ENCODE measurements around the gene TSPAN2.

TSPAN2 gene

GRCh38 chr1:115089420-115090185 is at the start of gene TSPAN2:
TSPAN2 (minus strand) TSS chr1:115089503; CDS start chr1:115089432, 71 bp downstream.
- peak; percentile 54 for DNase-seq

- peak; percentile 46 for DNase-seq
Observed at GRCh38 chr1:115138973-115139372, 49.7 kb upstream of the TSPAN2 start.

- no peak for DNase-seq
Observed at GRCh38 chr1:115138271-115138670, 49.0 kb upstream of the TSPAN2 start.

- no peak for DNase-seq
Observed at GRCh38 chr1:115137191-115137590, 47.9 kb upstream of the TSPAN2 start.

GRCh38 chr1:115136706-115137105 is 47.4 kb upstream of the TSPAN2 start:
- DNase-seq, result no peak

GRCh38 chr1:115136106-115136505 is 46.8 kb upstream of the TSPAN2 start:
- no peak for DNase-seq

- no peak for DNase-seq
Observed at GRCh38 chr1:115135681-115136080, 46.4 kb upstream of the TSPAN2 start.

- no peak for DNase-seq
Observed at GRCh38 chr1:115134850-115135480, 45.7 kb upstream of the TSPAN2 start.

GRCh38 chr1:115134231-115134630 is 44.9 kb upstream of the TSPAN2 start:
- DNase-seq, result no peak

GRCh38 chr1:115133440-115133839 is 44.1 kb upstream of the TSPAN2 start:
- DNase-seq, result no peak

- DNase-seq, result no peak
Observed at GRCh38 chr1:115130786-115131185, 41.5 kb upstream of the TSPAN2 start.

GRCh38 chr1:115129071-115129640 is 39.9 kb upstream of the TSPAN2 start:
- DNase-seq, result no peak

GRCh38 chr1:115127539-115127938 is 38.2 kb upstream of the TSPAN2 start:
- DNase-seq, result no peak

GRCh38 chr1:115126516-115126915 is 37.2 kb upstream of the TSPAN2 start:
- DNase-seq, result no peak

GRCh38 chr1:115123116-115123515 is 33.8 kb upstream of the TSPAN2 start:
- DNase-seq, result no peak

- DNase-seq, result no peak
Observed at GRCh38 chr1:115121793-115122192, 32.5 kb upstream of the TSPAN2 start.

- DNase-seq, result no peak
Observed at GRCh38 chr1:115120296-115120695, 31.0 kb upstream of the TSPAN2 start.

GRCh38 chr1:115118611-115119010 is 29.3 kb upstream of the TSPAN2 start:
- DNase-seq, result no peak

- DNase-seq, result no peak
Observed at GRCh38 chr1:115118086-115118485, 28.8 kb upstream of the TSPAN2 start.

- DNase-seq, result no peak
Observed at GRCh38 chr1:115117298-115117697, 28.0 kb upstream of the TSPAN2 start.

- no peak for DNase-seq
Observed at GRCh38 chr1:115116512-115116911, 27.2 kb upstream of the TSPAN2 start.

GRCh38 chr1:115115521-115116161 is 26.3 kb upstream of the TSPAN2 start:
- DNase-seq, result no peak

GRCh38 chr1:115114308-115114707 is 25.0 kb upstream of the TSPAN2 start:
- peak; percentile 34 for DNase-seq

GRCh38 chr1:115113766-115114165 is 24.5 kb upstream of the TSPAN2 start:
- no peak for DNase-seq
